ENCODE data around the gene TNNI3K. TPM values are rescaled to one million over a fixed set of nuclear protein-coding genes. Genes with fewer than 3 reads are reported as not detected.

TNNI3K gene
- total RNA-seq, 1 donor from 2014 or later: 89.7 TPM

DNA sequence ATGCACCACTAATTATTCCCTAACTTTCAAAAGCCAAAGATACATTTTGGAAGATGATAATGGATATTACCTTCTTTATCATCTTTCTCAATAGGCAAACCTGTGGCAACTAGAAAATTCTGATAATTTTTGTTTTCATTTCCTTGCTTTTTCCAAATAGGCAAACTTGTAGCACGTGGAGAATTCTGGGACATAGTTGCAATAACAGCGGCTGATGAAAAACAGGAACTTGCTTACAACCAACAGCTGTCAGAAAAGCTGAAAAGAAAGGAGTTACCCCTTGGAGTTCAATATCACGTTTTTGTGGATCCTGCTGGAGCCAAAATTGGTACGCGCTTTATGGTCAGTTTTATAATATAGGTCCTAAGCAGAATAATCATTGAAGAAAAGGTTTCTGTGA lies 35.7 kb upstream of the TNNI3K start:
- Histone ChIP-seq H3K27me3 (ENCODE audit: low read depth) (no peaks in the 10 kb centered on the region), H3K36me3 (peaks cover 46% of the 10 kb centered on the region), H3K4me1 (peaks cover 15% of the 10 kb centered on the region), H3K27ac (replicated peaks) (no peak overlapping the region), H3K9me3 (replicated peaks) (no peaks in the 10 kb centered on the region), H3K4me3 (peak overlapping the region; percentile 73)
- DNase-seq: no peak
- no peak for TF ChIP-seq CTCF (IDR thresholded peaks at IDR 0.05; ENCODE audit: borderline replicate concordance)
- intact Hi-C loops (cut with micrococcal nuclease): no loop called here

DNA sequence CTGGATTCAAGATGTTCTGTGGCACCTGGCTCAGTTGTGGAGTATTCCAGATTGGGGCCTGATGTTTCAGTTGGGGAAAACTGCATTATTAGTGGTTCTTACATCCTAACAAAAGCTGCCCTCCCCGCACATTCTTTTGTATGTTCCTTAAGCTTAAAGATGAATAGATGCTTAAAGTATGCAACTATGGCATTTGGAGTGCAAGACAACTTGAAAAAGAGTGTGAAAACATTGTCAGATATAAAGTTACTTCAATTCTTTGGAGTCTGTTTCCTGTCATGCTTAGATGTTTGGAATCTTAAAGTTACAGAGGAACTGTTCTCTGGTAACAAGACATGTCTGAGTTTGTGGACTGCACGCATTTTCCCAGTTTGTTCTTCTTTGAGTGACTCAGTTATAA lies 29.9 kb upstream of the TNNI3K start:
- Histone ChIP-seq H3K4me1 (peaks cover 10% of the 10 kb centered on the region), H3K27me3 (ENCODE audit: low read depth) (no peaks in the 10 kb centered on the region), H3K9me3 (replicated peaks) (no peaks in the 10 kb centered on the region), H3K36me3 (peaks cover 58% of the 10 kb centered on the region), H3K4me3 (no peak overlapping the region), H3K27ac (replicated peaks) (no peak overlapping the region)
- DNase-seq: no peak
- intact Hi-C loops (cut with micrococcal nuclease): no loop called here
- no peak for TF ChIP-seq CTCF (IDR thresholded peaks at IDR 0.05; ENCODE audit: borderline replicate concordance)

DNA sequence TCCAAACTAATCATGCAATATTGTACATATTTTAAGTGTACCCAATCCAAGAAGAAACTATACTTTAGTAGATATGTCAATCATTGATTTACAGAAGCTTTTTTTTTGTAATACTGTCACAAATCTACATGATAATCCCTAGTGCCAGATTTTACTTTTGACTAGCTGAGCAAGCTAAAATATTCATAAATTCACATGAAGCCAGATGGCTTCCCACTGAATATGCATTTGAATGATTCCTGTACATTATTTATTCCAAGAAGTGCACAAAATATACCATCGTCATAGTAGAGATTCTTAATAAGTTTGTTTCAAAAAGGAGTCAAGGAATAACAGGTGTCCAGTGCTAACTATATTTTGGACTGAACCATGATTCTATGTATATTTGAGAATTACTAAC lies 20.0 kb upstream of the TNNI3K start:
- Histone ChIP-seq H3K4me1 (no peaks in the 10 kb centered on the region), H3K27me3 (ENCODE audit: low read depth) (no peaks in the 10 kb centered on the region), H3K4me3 (no peak overlapping the region), H3K9me3 (replicated peaks) (peaks cover 3% of the 10 kb centered on the region), H3K36me3 (no peaks in the 10 kb centered on the region), H3K27ac (replicated peaks) (no peak overlapping the region)
- intact Hi-C loops (cut with micrococcal nuclease): no loop called here
- no peak for TF ChIP-seq CTCF (IDR thresholded peaks at IDR 0.05; ENCODE audit: borderline replicate concordance)
- no peak for DNase-seq

- Histone ChIP-seq H3K4me1 (no peaks in the 10 kb centered on the region), H3K27ac (replicated peaks) (no peak overlapping the region), H3K9me3 (replicated peaks) (peaks cover 24% of the 10 kb centered on the region), H3K36me3 (peaks cover 17% of the 10 kb centered on the region), H3K4me3 (no peak overlapping the region), H3K27me3 (ENCODE audit: low read depth) (no peaks in the 10 kb centered on the region)
- intact Hi-C loops (cut with micrococcal nuclease): no loop called here
- TF ChIP-seq CTCF (IDR thresholded peaks at IDR 0.05; ENCODE audit: borderline replicate concordance): no peak
- DNase-seq: no peak
Observed at GRCh38 chr1:74222701-74223100, 12.5 kb upstream of the TNNI3K start.

DNA sequence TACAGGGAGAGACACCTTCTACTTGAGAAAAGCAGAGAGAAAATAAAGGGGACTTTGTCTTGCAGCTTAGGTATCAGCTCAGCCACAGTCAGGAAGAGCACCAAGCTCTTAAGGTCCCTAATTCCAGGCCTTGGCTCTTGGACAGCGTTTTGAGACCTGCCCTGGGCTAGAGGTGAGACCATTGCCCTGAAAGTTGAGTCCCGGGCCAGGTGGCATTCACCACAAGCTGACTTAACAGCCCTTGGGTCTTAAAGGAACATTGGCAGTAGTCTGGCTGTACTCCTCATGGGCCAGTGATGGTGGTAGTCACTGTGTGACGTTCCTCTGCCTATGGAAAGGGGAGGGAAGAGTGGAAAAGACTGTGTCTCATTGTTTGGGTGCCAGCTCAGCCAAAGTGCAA lies 11.7 kb upstream of the TNNI3K start:
- H3K9me3 ChIP-seq (replicated peaks): peaks cover 31% of the 10 kb centered on the region
- TF ChIP-seq CTCF (IDR thresholded peaks at IDR 0.05; ENCODE audit: borderline replicate concordance): no peak
- H3K27ac ChIP-seq (replicated peaks): no peak overlapping the region
- H3K36me3 ChIP-seq: peaks cover 17% of the 10 kb centered on the region
- intact Hi-C loops (cut with micrococcal nuclease): no loop called here
- no peaks in the 10 kb centered on the region for H3K27me3 ChIP-seq (ENCODE audit: low read depth)
- no peak for DNase-seq
- no peak overlapping the region for H3K4me3 ChIP-seq
- H3K4me1 ChIP-seq: no peaks in the 10 kb centered on the region

GRCh38 chr1:74236440-74236839 lies 1.3 kb downstream of the TNNI3K start:
- peak overlapping the region; percentile 63 for H3K4me3 ChIP-seq
- H3K4me1 ChIP-seq: peaks cover 8% of the 10 kb centered on the region
- H3K9me3 ChIP-seq (replicated peaks): peaks cover 7% of the 10 kb centered on the region
- H3K36me3 ChIP-seq: peaks cover 19% of the 10 kb centered on the region
- DNase-seq: no peak
- TF ChIP-seq CTCF (IDR thresholded peaks at IDR 0.05; ENCODE audit: borderline replicate concordance): no peak
- peak overlapping the region; percentile 79 for H3K27ac ChIP-seq (replicated peaks)
- H3K27me3 ChIP-seq (ENCODE audit: low read depth): no peaks in the 10 kb centered on the region
- intact Hi-C loops (cut with micrococcal nuclease): no loop called here

All from left ventricle myocardium inferior (tissue), 1 donor.